Measurements from ENCODE around the gene ATXN10. TPM values are rescaled to one million over a fixed set of nuclear protein-coding genes. Genes with fewer than 3 reads are reported as not detected.

ATXN10 gene
- total and polyA plus RNA-seq, 2 of the 8 experiments (the other 6 are each of a cell fraction or from before 2014, with no cell fraction given): 134 to 210 TPM

GRCh38 chr22:45804986-45805325 lies 133.3 kb downstream of the ATXN10 start:
- Histone ChIP-seq H4K5ac (ENCODE audit: insufficient read length, low read depth, low read length) (no peak overlapping the region), H2BK5ac (ENCODE audit: low read depth, low read length) (no peak overlapping the region), H3K56ac (replicated peaks; ENCODE audit: insufficient read length, low read depth, low read length) (no peak overlapping the region), H3K79me1 (ENCODE audit: low read depth, low read length) (no peaks in the 10 kb centered on the region; the same call in 1 of the 2 replicates), H2BK15ac (ENCODE audit: low read length) (no peak overlapping the region), H3K9me3 (ENCODE audit: insufficient read depth in 2 of 2, low read depth in 1 of 2, low read length in 1 of 2) (no peaks in the 10 kb centered on the region), H2AK5ac (ENCODE audit: low read depth, low read length) (no peak overlapping the region), H3K4me3 (ENCODE audit: extremely low read depth in 1 of 4, insufficient read depth in 2 of 4, low read depth in 3 of 4, low read length in 4 of 4) (no peak overlapping the region), H3K36me3 (ENCODE audit: control insufficient read depth in 2 of 4, insufficient read depth in 4 of 4, low read length in 3 of 4) (peaks cover 0 to 3% (median 0%) of the 10 kb centered on the region in 4 experiments; a peak in 1 of 8 replicates), H3K4me2 (ENCODE audit: insufficient read depth in 1 of 2, low read depth in 2 of 2, low read length in 2 of 2) (no peak overlapping the region), H3K23me2 (ENCODE audit: low read depth, low read length) (no peaks in the 10 kb centered on the region), H3K27ac (ENCODE audit: low read depth, low read length) (no peak overlapping the region), H4K20me1 (replicated peaks in 1 of 2; ENCODE audit: control insufficient read depth in 1 of 2, insufficient read depth in 2 of 2, low read length in 2 of 2) (peaks cover 0 to 2% of the 10 kb centered on the region in 2 experiments), H3K9ac (replicated peaks in 1 of 4; ENCODE audit: extremely low read depth in 1 of 4, low read depth in 3 of 4, low read length in 3 of 4) (no peak overlapping the region), H3K23ac (ENCODE audit: insufficient read length) (no peak overlapping the region), H3K79me2 (ENCODE audit: control insufficient read depth in 1 of 2, insufficient read depth in 2 of 2, low read length in 2 of 2) (no peaks in the 10 kb centered on the region), H2AFZ (ENCODE audit: low read length) (no peak overlapping the region), H3K4ac (replicated peaks; ENCODE audit: insufficient read length, low read depth, low read length) (no peak overlapping the region), H4K8ac (ENCODE audit: extremely low read depth, insufficient read depth, low read length) (no peak overlapping the region), H2BK20ac (ENCODE audit: low read length) (no peak overlapping the region), H3K14ac (ENCODE audit: insufficient read length) (no peak overlapping the region), H3K18ac (ENCODE audit: extremely low read depth, low read length) (no peak overlapping the region), H2BK120ac (replicated peaks; ENCODE audit: low read depth, low read length) (no peak overlapping the region), H3K27me3 (replicated peaks in 1 of 4; ENCODE audit: control insufficient read depth in 3 of 4, extremely low read depth in 1 of 4, insufficient read depth in 3 of 4, low read length in 3 of 4) (no peaks in the 10 kb centered on the region), H3K4me1 (replicated peaks in 1 of 4; ENCODE audit: control insufficient read depth in 3 of 4, insufficient read depth in 4 of 4, low read length in 3 of 4) (no peaks in the 10 kb centered on the region), H2BK12ac (ENCODE audit: low read depth, low read length) (no peak overlapping the region), H4K91ac (replicated peaks; ENCODE audit: insufficient read length, low read length) (no peak overlapping the region)
- ChIA-PET CTCF (ENCODE audit: partially characterized antibody) (no interaction called here), POLR2A (ENCODE audit: partially characterized antibody) (no interaction called here)
- DNase-seq (ENCODE audit: low read depth in 1 of 2, low spot score in 2 of 2) (no peak), FAIRE-seq (no peak)
- TF ChIP-seq EGR1 (IDR thresholded peaks at IDR 0.05; ENCODE audit: borderline replicate concordance, low read depth, low read length): no peak
- TF ChIP-seq ZNF274 (IDR thresholded peaks at IDR 0.05; ENCODE audit: borderline replicate concordance, extremely low read depth, low read length): no peak
- no peak for TF ChIP-seq KDM4A (IDR thresholded peaks at IDR 0.05; ENCODE audit: low read depth, low read length, severe bottlenecking)
- no peak for TF ChIP-seq RXRA (IDR thresholded peaks at IDR 0.05; ENCODE audit: insufficient read depth, low read depth, low read length)
- no peak for TF ChIP-seq TAF1 (IDR thresholded peaks at IDR 0.05; ENCODE audit: low read depth, low read length)
- no peak for TF ChIP-seq MAFK (IDR thresholded peaks at IDR 0.05; ENCODE audit: low read depth, low read length)
- no peak for TF ChIP-seq NANOG (IDR thresholded peaks at IDR 0.05; ENCODE audit: insufficient read depth, low read depth, low read length, poor library complexity, severe bottlenecking)
- TF ChIP-seq TCF12 (IDR thresholded peaks at IDR 0.05; ENCODE audit: low read depth, low read length): no peak
- TF ChIP-seq ATF3 (IDR thresholded peaks at IDR 0.05; ENCODE audit: insufficient read depth, low read depth, low read length): no peak
- TF ChIP-seq SP2 (IDR thresholded peaks at IDR 0.05; ENCODE audit: low read length): no peak
- TF ChIP-seq KDM5A (IDR thresholded peaks at IDR 0.05; ENCODE audit: low read length): no peak
- WGBS, 2 experiments (ENCODE audit: extremely low coverage in 1 of 2, insufficient coverage in 1 of 2, insufficient read length in 1 of 2, insufficient replicate concordance in 2 of 2, low coverage in 1 of 2, low lambda C conversion rate in 2 of 2, missing lambda C conversion rate in 1 of 2): 89% methylated on average over 3 of the region's 3 CpGs; no CpG with 5 or more reads in 1 of the 2 experiments

Data from H1 (cell line).